Mammary epithelial cell (primary cell): ENCODE data around the gene BLOC1S4.

Source experiments
- EZH2 ChIP-seq: IDR thresholded peaks from 2 replicates; pipeline ENCODE4 v1.6.1; 2012; ENCODE audit warnings: low read length, inconsistent platforms, borderline replicate concordance
- TF ChIP-seq, protein P1 (sequence below), 2 donors: IDR thresholded peaks in 1 of 2; conservative IDR thresholded peaks in 1 of 2; 2 replicates each; pipeline ENCODE4 v1.5.1; 2011 to 2012; ENCODE audit warnings: inconsistent platforms in 2 of 2, low read length in 2 of 2, mild to moderate bottlenecking in 2 of 2, control low read depth in 1 of 2, low read depth in 1 of 2; ENCODE audit not compliant: insufficient read depth in 1 of 2; ENCODE audit errors: extremely low read depth in 1 of 2

DNA sequence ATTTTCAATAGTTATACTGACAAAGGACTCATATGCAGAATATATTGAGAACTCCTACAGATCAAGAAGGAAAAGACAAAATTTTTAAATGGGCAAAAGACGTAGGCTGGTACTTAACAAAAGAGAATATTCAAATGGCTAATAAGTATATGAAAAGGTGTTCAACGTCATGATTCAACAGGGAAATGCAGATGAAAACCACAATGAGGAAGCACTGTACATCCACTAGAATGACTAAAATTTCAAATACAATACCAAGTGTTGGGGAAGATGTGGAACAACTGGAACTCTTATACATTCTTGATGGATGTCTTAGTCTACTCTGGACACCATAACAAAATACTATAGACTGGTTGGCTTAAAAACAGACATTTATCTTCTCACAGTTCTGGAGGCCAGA is 5.0 kb upstream of the BLOC1S4 start:
- TF ChIP-seq, protein P1, sequence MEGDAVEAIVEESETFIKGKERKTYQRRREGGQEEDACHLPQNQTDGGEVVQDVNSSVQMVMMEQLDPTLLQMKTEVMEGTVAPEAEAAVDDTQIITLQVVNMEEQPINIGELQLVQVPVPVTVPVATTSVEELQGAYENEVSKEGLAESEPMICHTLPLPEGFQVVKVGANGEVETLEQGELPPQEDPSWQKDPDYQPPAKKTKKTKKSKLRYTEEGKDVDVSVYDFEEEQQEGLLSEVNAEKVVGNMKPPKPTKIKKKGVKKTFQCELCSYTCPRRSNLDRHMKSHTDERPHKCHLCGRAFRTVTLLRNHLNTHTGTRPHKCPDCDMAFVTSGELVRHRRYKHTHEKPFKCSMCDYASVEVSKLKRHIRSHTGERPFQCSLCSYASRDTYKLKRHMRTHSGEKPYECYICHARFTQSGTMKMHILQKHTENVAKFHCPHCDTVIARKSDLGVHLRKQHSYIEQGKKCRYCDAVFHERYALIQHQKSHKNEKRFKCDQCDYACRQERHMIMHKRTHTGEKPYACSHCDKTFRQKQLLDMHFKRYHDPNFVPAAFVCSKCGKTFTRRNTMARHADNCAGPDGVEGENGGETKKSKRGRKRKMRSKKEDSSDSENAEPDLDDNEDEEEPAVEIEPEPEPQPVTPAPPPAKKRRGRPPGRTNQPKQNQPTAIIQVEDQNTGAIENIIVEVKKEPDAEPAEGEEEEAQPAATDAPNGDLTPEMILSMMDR (conservative IDR thresholded peaks at IDR 0.05 in 1 of 2, IDR thresholded peaks at IDR 0.05 in 1 of 2; ENCODE audit: extremely low read depth in 1 of 2, insufficient read depth in 1 of 2, low read depth in 1 of 2, low read length in 2 of 2) = no peak
- no peak for TF ChIP-seq EZH2
